Gastroesophageal sphincter (tissue), 4 donors: ENCODE data around the gene TFF2. TPM values are rescaled to one million over a fixed set of nuclear protein-coding genes. Genes with fewer than 3 reads are reported as not detected.

ENCODE experiments used
- ATAC-seq: fragments of 150-250 bp; one replicate; pipeline ENCODE4 v1.9.1; 2016; ENCODE audit warnings: mild to moderate bottlenecking, moderate library complexity
- H3K27ac ChIP-seq, 4 donors: fragments of 200-600 bp; sonication (generic) in 3 of 4; 1 replicate in 3 of 4; 2 replicates in 1 of 4; pipeline ENCODE4 v1.5.1; 2016 to 2019
- H3K27me3 ChIP-seq: fragments of 200-600 bp; sonication (generic); one replicate; pipeline ENCODE4 v1.5.1; 2019
- H3K36me3 ChIP-seq, 2 donors: fragments of 200-600 bp; sonication (generic); one replicate each; pipeline ENCODE4 v1.5.1; 2019; ENCODE audit warnings: control low read depth in 1 of 2
- H3K4me1 ChIP-seq, 3 donors: fragments of 200-600 bp; sonication (generic); 1 replicate in 2 of 3; 2 replicates in 1 of 3; pipeline ENCODE4 v1.5.1; 2016 to 2019; ENCODE audit warnings: control low read depth in 2 of 3
- H3K4me3 ChIP-seq, 2 donors: fragments of 200-600 bp; sonication (generic); one replicate each; pipeline ENCODE4 v1.5.1; 2019; ENCODE audit warnings: mild to moderate bottlenecking in 1 of 2, moderate library complexity in 1 of 2
- H3K9me3 ChIP-seq, 3 donors: fragments of 200-600 bp; sonication (generic); one replicate each; pipeline ENCODE4 v1.5.1; 2017 to 2019; ENCODE audit warnings: control low read depth in 2 of 3
- CTCF ChIP-seq, 4 experiments: fragments of 200-600 bp in 2 of 4; fragments of 450-650 bp in 2 of 4; sonication (generic) in 1 of 4; IDR thresholded peaks; one replicate each; pipeline ENCODE4 v1.5.1; 2017 to 2019; ENCODE audit warnings: antibody characterized with exemption in 4 of 4, mild to moderate bottlenecking in 2 of 4, moderate library complexity in 2 of 4
- EP300 ChIP-seq: sonication (generic); formaldehyde crosslinking; IDR thresholded peaks from one replicate; pipeline ENCODE4 v1.6.1; 2017; ENCODE audit warnings: antibody characterized with exemption, mild to moderate bottlenecking
- POLR2A ChIP-seq, 2 donors: fragments of 450-650 bp; IDR thresholded peaks; one replicate each; pipeline ENCODE4 v1.6.1; 2017; ENCODE audit warnings: antibody characterized with exemption in 2 of 2, mild to moderate bottlenecking in 2 of 2, moderate library complexity in 1 of 2
- POLR2AphosphoS5 ChIP-seq: sonication (generic); formaldehyde crosslinking; IDR thresholded peaks from one replicate; pipeline ENCODE4 v1.6.1; 2017; ENCODE audit warnings: antibody characterized with exemption
- WGBS, 2 donors: methylation state at CpG; one replicate each; pipeline ENCODE4 v1.1.5; 2018; ENCODE audit warnings: low coverage in 1 of 2; 5-methylcytosine and 5-hydroxymethylcytosine counted together
- total RNA-seq, 4 donors: library from RNA; depleted of rRNA; stranded (reverse); fragments of >200 nt; gene quantifications; one replicate each; pipeline ENCODE4 v1.1.0, GENCODE V29; 2016

TFF2 gene
- total RNA-seq, 4 donors from 2014 or later: not detected

DNA sequence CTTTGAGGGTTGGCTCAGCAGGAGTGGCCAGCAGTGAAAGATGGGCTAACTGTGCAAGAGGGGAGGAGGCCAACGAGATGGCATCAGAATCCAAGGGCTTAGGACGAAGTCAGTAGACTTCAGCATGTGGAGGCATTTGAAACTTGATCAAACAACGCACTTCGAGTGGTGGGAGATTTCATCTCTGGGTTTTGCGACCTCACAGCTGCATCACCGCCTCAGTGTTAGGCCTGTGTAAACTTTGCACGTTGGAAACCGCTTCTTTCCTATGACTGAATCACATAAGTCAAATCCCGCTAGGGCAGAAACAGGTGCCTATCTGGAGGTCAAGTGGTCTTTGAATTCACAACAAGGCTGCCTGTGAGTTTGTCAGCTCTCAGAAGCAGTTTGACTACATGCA, 53.4 kb downstream of the TFF2 start:
- Histone ChIP-seq H3K36me3 (peaks cover 0 to 50% of the 10 kb centered on the region in 2 donors), H3K27me3 (no peaks in the 10 kb centered on the region), H3K27ac (no peak overlapping the region), H3K4me3 (no peak overlapping the region), H3K4me1 (peaks cover 0 to 8% (median 3%) of the 10 kb centered on the region in 3 donors), H3K9me3 (no peaks in the 10 kb centered on the region)
- TF ChIP-seq EP300: no peak
- no peak for ATAC-seq
- WGBS, 2 donors: 76 to 83% methylated on average over 6 to 7 of the region's 9 CpGs

DNA sequence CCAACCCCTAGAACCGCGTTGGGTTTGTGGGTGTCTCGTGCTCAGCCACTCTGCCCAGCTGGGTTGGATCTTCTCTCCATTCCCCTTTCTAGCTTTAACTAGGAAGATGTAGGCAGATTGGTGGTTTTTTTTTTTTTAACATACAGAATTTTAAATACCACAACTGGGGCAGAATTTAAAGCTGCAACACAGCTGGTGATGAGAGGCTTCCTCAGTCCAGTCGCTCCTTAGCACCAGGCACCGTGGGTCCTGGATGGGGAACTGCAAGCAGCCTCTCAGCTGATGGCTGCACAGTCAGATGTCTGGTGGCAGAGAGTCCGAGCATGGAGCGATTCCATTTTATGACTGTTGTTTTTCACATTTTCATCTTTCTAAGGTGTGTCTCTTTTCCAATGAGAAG, 54.3 kb downstream of the TFF2 start:
- no peaks in the 10 kb centered on the region for H3K27me3 ChIP-seq
- H3K4me3 ChIP-seq: no peak overlapping the region
- no peak for ATAC-seq
- no peak for TF ChIP-seq POLR2AphosphoS5
- TF ChIP-seq CTCF (IDR thresholded peaks at IDR 0.05): no peak
- TF ChIP-seq POLR2A (IDR thresholded peaks at IDR 0.05): no peak
- TF ChIP-seq EP300: no peak
- H3K4me1 ChIP-seq: peaks cover 0 to 6% (median 0%) of the 10 kb centered on the region in 3 donors
- H3K9me3 ChIP-seq: no peaks in the 10 kb centered on the region
- no peak overlapping the region for H3K27ac ChIP-seq
- H3K36me3 ChIP-seq: peaks cover 0 to 59% of the 10 kb centered on the region in 2 donors
- WGBS, 2 donors: 87 to 88% methylated on average over 5 to 7 of the region's 7 CpGs

Other genes with a start within 250 kb of the TFF2 start
- 10 to 100 TPM; 15.9 to 21.8 (median 18.0) TPM for gene ABCG1, start 131.9 kb downstream of the TFF2 start, total RNA-seq
- gene TFF3, start 35.6 kb downstream of the TFF2 start, total RNA-seq: 10 to 100 TPM in 2 of 4 donors, 1 to 10 TPM in 2; 6.4 to 18.2 (median 10.5) TPM
- gene TFF1, start 15.5 kb upstream of the TFF2 start, total RNA-seq: not detected
- gene TMPRSS3, start 45.1 kb upstream of the TFF2 start, total RNA-seq: under 1 TPM in 1 of 4 donors, not detected in 3; 0.52 TPM
- under 1 TPM in 1 of 4 donors, not detected in 3; 0.40 TPM for gene UBASH3A, start 52.9 kb upstream of the TFF2 start, total RNA-seq
- gene RSPH1, start 145.2 kb upstream of the TFF2 start, total RNA-seq: 1 to 10 TPM in 2 of 4 donors, under 1 TPM in 1, not detected in 1; 0.99 to 1.9 (median 1.9) TPM
- 1 to 10 TPM; 3.7 to 7.8 (median 4.3) TPM for gene SLC37A1, start 162.9 kb upstream of the TFF2 start, total RNA-seq